ENCODE measurements around the gene SV2B. TPM values are rescaled to one million over a fixed set of nuclear protein-coding genes. Genes with fewer than 3 reads are reported as not detected.

Gene SV2B
- total RNA-seq, 1 donor from 2014 or later = 0.40 TPM

DNA sequence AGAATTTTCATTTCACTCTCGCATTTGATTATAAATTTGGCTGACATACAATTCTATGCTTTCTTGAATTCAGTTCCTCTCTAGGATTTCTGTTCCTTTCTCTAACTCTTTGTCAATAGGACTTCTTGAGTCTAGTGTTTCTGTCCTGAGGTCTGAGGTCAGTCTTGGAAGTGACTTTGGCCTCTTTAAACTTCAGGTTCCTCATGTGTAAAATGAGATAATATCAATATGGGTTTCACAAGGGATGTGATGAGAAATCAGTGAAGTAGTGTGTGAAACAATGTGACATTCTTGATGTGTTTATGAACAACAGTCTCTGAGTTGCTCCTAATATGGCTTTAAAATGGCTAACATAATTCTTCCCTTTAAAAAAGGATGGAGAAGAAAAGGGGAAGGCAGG is 92.2 kb downstream of the SV2B start:
- DNase-seq (ENCODE audit: low read depth in 2 of 2) = no peak

DNA sequence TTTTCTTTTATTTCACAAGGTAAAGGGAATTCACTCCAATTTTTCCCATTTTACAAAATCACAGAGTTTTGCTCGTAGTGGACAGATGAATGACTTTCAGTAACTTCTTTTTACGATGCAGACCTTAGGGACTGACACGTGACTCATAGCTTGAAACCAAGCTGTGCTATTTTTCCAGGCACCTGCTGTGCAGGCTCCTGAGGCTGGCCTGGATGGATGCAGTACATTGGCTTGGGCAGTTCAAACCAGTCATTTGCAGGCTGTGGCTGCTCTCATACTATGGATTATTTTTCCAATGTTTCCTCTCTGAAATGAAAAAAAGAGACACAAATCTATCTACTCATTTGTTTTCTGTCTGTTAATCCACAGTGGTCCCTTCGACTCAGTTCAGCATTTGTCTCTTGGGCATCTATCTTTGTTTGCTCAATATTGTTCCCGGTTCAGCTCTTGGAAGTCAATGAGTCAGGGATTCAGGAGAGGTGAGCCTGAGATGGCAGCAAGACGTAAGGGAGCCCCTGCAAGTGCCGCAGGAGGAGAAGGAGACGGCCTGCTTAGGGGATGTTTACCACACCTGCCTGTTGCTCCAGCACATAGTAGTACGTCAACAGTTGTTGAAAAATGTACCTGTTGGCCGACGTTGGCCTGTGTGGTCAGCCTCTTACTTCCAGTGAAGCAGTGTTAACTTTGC is 92.8 kb downstream of the SV2B start:
- no peak for DNase-seq (ENCODE audit: low read depth in 2 of 2)

DNA sequence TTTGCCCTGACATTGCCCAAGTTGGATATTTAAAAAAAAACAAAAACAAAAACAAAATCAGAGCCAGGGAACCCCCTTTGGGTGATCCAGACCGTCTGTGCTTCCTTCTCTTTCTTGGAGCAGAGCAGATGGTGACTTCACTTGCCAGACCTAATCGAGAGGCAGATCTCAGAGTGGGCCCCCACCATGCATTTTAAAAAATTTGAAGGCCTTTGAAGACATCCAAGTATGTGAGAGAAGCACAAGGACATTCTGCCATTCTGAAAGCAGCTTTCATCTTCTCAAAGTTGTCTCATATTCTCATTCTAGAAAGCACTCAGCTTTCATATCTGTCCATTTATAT is 93.3 kb downstream of the SV2B start:
- DNase-seq (ENCODE audit: low read depth in 2 of 2) = no peak

DNA sequence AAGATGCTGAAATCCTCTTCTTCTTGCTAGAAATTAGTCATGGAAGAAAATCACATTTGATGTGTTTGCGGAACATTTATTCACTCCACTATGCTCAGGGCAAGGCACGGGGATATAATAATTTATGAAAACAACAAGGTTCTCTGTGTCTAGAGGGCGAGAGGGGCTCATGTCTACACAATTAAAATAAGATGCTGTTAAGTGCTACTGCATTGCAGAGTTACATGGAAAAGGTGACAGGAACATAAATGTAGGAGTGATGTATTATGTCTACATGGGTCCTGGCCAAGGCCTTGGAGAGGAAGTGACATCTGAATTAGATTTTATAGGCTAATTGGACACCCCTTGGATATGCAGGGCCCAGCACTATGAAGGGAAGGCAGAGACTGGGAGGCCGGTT is 96.1 kb downstream of the SV2B start:
- no peak for DNase-seq (ENCODE audit: low read depth in 2 of 2)

DNA sequence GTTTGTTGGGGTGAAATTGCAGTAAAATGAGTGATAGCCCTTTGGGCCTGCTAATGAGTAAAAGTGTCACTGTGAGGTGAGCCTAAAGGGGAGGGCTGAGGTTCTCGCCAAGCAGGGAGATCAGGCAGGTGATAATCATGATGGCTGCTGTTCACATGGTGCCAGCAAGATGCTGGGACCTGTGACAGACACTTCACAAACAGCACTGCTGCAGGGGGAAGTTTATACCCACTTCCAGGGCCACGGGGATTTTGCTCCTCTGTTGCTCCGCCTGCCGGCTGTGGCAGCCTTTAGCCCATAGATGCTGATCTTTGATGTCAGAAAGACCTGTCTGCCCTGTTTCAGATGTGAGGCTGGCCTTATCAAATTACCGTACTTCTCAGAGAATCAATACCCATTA is 96.7 kb downstream of the SV2B start:
- DNase-seq (ENCODE audit: low read depth in 2 of 2) = no peak

DNA sequence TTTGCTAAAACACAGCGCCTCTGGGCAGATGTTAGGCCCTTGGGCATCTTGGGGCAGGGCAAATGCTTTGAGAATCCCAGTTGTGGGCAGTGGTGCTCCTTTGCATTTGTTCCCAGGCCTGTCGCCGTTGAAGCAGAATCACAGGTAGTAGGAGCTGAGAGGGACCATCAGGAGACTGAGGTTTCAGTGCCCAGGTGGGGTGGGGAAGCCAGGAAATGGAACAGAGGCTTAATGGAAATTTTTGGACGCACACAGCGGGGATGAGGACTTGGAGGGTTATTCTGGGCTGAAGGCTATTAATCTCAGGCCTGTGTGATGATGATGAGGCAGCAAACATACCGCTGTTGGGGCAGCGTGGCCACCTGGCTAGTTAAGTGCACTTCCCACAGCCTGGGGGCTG is 99.5 kb downstream of the SV2B start:
- DNase-seq (ENCODE audit: low read depth in 2 of 2) = no peak

DNA sequence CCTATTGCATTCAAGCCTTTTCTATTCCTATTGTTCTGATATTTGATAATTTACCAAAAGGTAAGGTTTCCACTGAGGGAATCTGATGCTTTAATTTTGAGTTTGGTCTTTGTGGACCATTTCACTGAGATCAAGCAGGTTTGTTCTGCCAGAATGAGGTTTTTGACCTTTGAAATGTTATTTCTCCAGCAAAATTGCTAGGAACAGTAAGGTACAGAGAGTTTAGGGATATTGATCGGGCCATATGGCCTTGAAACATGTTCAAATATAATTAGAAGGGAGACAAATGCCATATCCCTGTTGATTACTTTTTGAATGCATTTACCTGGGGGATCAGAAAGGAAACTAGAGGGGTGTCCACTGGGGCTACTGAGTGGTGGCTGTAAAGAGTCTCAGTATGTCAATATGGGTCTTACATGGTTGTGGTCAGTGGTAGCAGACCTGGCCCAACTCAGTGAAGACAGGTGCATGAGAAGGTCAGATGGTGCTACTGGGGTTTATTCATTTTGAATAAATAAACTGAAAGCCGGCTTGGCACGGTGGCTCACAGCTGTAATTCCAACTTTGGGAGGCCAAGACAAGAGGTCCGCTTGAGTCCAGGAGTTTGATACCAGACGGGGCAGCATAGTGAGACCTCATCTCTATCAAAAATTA is 100.2 kb downstream of the SV2B start:
- no peak for DNase-seq (ENCODE audit: low read depth in 2 of 2)

DNA sequence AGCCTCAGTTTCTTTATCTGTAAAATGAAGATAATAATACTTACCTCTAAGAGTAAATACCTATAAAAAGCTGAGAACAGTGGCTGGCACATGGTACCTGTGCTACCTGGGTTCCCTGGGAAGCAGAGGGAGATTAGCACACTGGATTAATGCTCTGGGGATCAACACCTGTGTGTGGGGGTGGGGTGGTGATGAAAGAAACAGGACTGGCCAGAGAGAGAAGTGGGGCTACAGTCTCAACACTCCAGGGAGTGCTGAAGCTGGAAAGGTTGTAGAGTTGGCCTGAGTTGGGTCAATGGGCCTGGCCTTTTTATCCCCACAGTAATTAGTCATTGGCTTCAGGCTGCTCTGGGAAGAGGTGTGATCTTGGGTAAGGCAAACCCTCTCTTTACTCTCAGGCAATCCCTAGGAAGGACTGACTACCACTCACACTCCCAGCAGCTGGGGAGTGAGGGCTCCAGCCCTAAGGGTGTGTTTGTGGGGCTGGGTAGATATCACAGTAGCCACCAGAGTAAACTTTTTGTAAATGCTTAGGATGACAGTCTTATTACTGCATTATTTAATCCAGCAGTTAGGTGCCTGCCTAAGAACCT is 102.5 kb downstream of the SV2B start:
- DNase-seq (ENCODE audit: low read depth in 2 of 2) = no peak

DNA sequence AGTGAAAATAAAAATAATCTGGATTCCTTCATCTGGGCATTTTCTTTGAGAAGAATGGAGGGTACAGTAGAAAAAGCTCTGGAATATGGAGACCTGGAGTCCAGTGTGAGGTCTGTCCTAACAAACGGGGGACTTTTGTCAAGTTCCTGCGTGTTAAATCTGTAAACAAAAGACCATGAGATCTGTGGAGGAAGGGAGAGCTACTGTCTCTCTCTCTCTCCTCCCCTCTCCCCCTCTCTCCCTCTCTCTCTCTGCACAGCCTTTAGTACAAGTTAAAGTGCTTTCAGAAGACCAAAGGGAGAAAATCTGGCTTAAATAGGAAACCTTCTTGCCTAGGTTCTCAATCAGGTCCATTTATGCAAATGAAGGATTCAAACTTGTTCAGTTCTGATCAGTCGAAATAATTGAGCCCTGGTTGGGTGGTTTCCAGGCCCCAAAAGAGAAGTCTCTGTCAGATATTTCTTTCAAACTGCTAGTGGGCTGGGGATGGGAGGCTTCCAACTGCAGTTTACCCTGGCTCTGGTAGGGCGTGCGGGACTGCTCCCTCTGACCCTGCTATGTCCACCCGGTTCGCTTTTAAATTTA is 103.7 kb downstream of the SV2B start:
- no peak for DNase-seq (ENCODE audit: low read depth in 2 of 2)

DNA sequence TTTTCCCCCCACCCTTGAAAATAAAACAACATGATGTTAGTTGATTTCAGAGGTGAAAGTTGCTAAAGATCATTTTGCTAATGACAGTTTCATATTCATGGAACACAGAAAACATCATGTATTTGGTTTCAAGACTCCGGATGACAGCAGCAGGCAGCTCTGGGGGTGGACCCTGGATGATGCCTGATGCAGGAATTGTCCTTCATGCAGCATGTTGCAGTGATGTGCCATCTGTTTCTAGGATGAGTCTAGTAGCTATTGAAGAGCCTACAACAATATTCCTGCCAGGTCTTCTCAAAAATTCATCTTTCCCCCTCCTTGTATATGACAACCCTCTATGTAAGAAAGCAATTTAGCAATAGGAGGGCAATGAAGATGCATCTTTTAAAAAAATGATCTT is 108.3 kb downstream of the SV2B start:
- DNase-seq (ENCODE audit: low read depth in 2 of 2) = no peak

DNA sequence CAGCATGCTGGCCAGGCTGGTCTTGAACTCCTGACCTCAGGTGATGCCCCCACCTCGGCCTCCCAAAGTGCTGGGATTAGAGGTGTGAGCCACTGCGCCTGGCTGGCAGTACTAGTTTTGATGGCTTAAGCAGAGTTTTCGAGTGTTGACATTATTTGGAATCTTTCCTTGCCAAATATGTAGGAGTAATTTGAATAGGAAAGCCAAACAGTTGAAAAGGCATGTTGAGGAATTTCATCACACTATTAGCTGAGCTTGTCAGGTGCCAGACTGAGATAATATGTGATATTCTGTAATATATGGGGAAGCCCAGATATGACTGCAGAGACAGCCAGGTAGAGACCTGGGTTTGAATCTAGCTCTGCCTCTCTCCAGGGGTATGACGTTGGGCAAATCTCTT is 109.3 kb downstream of the SV2B start:
- DNase-seq (ENCODE audit: low read depth in 2 of 2) = no peak

DNA sequence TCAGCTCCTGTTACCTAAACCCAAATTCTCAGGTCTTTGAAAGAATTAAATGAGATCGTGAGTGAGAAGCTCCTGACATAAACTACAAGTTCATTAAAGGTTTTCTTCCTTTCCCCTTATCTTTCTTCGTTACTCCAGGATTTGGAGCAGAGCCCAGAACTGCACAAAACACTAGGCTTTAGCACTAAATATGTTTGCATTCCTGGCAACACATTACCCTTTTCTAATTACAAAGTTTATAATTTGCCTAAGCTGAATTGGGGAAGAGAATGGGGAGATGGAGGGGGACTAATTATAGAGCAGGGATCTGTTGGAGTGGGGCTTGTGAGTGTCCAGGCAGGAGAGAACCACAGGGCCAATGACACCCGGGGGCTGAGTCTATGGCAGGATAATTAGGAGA is 109.7 kb downstream of the SV2B start:
- no peak for DNase-seq (ENCODE audit: low read depth in 2 of 2)

DNA sequence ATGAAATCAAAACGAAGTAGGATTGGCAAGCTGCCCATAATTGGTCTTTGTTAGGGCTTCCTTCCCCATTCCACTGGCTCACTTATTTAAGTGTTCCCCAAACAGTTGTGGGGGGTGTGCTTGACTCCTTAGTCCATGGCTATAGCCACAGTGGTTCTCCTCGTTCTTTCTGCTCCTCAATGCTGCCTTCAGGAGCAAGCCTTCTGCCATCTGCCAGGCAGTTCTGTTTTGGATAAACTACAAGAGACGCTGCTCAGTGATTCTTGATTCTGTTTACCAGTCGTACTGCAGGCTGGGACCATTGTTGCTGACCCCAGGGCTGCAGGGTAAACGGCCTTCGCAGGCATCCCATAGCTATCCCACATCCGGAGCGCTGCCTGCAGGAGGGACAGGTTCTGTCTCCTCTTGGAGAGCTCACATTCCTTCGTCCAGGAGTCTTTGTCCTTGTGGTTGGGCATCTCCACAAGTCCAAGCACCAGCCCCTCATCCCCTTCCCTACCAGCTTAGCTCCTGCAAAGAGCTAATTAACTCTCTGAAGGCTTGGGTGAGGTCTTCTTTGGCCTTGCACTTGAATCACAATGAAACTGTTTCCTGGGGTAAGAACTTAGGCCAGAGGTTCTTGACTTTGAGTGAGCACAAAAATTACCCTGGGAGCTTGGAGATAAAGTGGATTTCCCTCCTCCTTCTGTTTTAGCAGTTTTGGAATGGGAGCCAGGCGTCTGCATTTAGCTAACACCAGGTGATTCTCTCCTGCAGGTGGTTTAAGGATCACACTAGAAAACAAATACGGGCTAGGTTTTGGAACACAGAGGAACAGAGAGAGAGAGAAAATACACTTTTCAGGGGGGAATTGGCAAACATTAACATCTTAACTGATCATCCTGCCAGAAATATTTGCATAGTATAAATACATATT is 114.9 kb downstream of the SV2B start:
- DNase-seq (ENCODE audit: low read depth in 2 of 2) = peak in 1 of 2 donors; percentile 13

DNA sequence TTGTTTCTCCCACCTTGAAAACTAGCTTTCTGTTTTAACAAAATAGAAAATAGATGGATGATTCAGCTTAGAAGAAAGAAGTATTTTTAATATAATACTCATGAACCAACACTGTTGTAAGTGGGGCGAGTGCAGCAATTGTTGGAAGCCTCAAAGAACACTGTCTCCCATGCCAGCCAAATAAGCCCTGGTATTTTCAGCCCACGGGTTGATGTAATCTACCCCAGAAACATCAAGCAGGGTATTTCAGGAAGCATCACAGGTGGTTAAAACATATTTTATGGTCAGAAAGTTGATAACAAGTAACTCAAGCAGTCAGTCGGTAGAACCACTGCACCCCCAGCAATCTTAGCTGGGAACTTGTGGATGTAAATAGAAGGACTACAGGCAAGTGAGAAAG is 115.9 kb downstream of the SV2B start:
- DNase-seq (ENCODE audit: low read depth in 2 of 2) = no peak

DNA sequence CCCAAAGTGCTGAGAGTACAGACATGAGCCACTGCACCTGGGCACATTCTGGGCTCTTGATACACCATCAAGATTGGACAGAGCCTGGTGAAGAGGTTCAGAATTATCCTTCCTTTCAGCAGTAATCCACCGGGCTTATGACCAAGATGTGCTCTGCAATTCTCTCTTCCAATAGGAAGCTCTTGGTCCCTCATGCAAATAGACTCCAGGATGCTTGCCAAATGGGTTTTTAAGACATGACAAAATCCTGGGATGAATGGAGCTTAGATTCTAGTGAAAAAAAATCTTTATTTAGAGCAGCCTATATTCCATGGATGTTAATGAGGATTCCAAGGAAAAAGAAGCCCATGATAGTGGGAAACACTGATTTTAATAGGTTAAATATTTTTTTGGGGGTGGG is 119.1 kb downstream of the SV2B start:
- DNase-seq (ENCODE audit: low read depth in 2 of 2) = no peak

DNA sequence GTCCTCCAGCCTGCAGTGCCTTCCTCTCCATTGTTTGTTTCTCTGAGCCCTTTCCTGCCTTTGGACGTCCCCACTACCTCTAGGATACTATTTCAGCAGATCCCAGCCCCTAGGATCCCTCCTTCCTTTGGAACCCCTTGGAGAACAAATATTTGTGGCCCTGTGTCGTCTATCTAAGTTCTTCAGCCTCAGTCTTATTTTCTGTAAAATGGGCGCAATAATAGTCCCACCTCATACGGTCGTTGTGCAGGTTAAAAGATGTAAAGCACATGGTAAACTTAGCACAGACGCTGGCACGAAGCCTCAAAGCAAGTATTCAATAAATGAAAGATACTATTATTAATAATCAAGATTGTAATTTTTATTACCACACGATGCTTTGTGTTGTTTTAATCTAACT is 122.0 kb downstream of the SV2B start:
- no peak for DNase-seq (ENCODE audit: low read depth in 2 of 2)

DNA sequence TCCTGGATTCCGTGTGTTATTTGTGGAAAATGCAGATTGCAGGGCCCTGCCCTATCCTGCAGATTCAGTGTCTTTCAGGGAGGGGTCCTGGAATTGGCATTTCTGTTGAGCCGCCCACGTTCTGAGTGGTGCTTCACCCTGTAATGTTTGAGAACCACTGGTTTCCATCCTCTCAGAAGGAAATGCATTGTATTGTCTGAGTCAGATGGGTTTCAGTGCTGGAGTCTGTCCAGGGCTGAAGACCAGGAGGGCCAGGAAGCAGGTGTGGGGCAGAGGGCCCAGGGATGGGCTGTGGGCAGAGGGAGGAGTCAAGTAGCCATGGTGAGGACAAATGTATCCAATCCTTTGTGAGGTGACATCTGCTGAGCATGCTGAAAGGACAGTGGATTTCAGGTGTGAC is 123.8 kb downstream of the SV2B start:
- peak; percentile 2 to 4 for DNase-seq (ENCODE audit: low read depth in 2 of 2)

DNA sequence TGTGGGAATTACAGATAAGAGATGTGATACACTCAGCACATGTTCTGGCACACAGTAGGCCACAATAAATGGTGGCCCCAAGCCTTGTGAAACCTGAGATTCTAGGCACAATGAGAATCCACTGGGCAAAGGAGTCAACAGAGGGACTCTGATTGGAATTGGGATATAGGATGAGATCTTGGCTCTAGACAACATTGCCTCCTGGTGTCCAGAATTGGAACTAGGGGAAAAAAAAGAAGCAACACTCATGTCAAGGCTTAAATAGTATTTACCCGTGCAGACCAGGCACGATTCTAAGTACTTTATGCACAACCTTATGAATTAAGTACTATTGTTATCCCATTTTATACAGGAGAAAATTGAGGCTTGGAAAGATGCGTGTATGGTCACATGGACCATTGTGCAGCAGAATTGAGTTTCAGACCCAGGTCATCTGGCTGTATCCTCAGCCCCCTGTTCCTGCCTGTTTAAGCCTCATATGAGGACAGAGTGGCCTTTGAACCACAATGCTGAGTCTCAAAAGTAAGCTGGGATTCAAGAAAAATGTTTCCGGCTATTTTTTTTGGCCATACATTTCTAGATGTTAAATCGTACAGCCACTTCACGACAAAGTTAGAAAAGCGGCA is 124.8 kb downstream of the SV2B start:
- DNase-seq (ENCODE audit: low read depth in 2 of 2) = peak; percentile 58 to 66

DNA sequence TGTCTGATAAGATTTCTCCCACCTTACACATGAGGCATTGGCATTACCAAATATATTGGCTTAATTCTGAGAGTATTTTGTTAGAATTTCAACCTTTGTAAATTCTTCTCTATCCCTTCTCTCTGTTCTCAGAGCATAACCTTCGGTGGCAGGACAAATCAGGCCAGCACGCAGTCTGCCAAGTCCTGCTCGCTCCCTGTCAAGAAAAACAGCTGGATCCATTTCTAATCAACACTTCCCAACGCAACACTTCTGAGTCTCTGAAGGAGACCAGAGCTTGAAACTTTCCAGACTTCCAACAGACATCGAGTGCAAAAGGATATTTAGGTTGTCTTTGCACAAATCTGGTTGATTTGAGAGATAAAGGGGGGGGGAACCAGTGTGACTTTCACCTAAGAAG is 125.7 kb downstream of the SV2B start:
- no peak for DNase-seq (ENCODE audit: low read depth in 2 of 2)

DNA sequence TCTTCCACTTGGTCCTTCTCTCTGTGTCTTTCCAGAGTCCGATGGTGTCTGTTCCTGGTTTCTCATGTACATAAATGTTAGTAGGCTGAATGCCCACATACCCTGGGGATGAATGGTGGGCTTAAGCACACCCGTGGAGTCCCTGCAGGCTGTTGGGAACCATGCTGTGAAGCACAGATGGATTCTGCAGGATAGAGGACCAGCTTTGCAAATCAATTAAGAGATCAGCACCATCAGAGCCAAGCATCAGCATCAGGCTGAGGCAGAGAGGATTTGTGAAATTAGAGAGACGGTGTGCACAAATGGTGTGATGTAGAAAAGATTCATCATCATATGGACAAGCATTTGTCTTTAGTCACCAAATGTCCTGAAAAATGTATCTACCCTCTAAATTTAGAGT is 127.1 kb downstream of the SV2B start:
- no peak for DNase-seq (ENCODE audit: low read depth in 2 of 2)

DNA sequence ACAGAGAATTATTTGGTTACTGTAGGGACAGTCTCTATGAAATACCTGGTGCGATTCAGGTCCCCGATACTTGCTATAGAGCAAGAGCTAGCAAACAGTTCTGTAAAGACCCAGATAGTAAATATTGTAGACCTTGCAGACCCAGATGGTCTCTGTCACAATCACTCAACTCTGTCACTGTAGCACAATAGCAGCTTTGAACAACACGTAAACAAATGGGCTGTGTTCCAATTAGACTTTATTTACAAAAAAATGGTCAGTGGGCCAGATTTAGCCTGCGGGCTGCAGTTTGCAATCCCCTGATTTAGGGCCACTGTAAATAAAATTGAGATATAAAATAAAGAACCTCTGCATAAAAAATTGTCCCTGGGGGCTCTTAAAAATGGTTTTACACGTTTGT is 127.7 kb downstream of the SV2B start:
- DNase-seq (ENCODE audit: low read depth in 2 of 2) = no peak

Measured in lung microvascular endothelial cell (primary cell).